HL-60 (cell line): Measurements from ENCODE around the gene ZFAND3.
A peak's percentile ranks its signal among the peaks of the same experiment; 100 is the strongest.

ENCODE experiments used
- DNase-seq, 2 experiments: peaks; one replicate each; pipeline ENCODE4 v3.0.0-alpha.2; 2010 to 2020; ENCODE audit warnings: low read depth in 1 of 2, low spot score in 1 of 2
- H3K27ac ChIP-seq: fragments of 250-450 bp; sonication (Bioruptor Pico); replicated peaks from 2 replicates; pipeline ENCODE4 v1.5.1; 2020; ENCODE audit warnings: mild to moderate bottlenecking, moderate library complexity
- H3K27me3 ChIP-seq: fragments of 250-450 bp; sonication (Bioruptor Pico); 2 replicates; pipeline ENCODE4 v1.5.1; 2021; ENCODE audit warnings: mild to moderate bottlenecking, moderate library complexity; ENCODE audit not compliant: insufficient read depth, poor library complexity, severe bottlenecking
- H3K4me3 ChIP-seq: replicated peaks from 2 replicates; pipeline ENCODE4 v1.5.1; 2011; ENCODE audit warnings: mild to moderate bottlenecking, control low read depth, low read length; ENCODE audit not compliant: insufficient read depth
- GABPA ChIP-seq: IDR thresholded peaks from 2 replicates; pipeline ENCODE4 v1.6.1; 2012; ENCODE audit warnings: low read depth
- POLR2AphosphoS5 ChIP-seq: IDR thresholded peaks from 2 replicates; pipeline ENCODE4 v1.6.1; 2012; ENCODE audit warnings: low read depth
- SPI1 ChIP-seq: IDR thresholded peaks from 2 replicates; pipeline ENCODE4 v1.6.1; 2012; ENCODE audit warnings: low read depth, mild to moderate bottlenecking, borderline replicate concordance
- long read RNA-seq: library from polyadenylated mRNA; unstranded; transcript quantifications from one replicate; pipeline ENCODE4 v2.0.0, GENCODE V29; 2020
- TF ChIP-seq, protein P1 (sequence below): IDR thresholded peaks from one replicate; pipeline ENCODE4 v1.5.1; 2011; ENCODE audit warnings: low read length, control low read depth, inconsistent platforms; ENCODE audit not compliant: insufficient read depth
- TF ChIP-seq, protein P2 (sequence below): IDR thresholded peaks from 2 replicates; pipeline ENCODE4 v1.6.1; 2012; ENCODE audit warnings: low read depth; ENCODE audit not compliant: insufficient replicate concordance

ZFAND3 gene, protein sequence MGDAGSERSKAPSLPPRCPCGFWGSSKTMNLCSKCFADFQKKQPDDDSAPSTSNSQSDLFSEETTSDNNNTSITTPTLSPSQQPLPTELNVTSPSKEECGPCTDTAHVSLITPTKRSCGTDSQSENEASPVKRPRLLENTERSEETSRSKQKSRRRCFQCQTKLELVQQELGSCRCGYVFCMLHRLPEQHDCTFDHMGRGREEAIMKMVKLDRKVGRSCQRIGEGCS
- long read RNA-seq, partial matches to known transcripts: 0 of 4 reads
- long read RNA-seq, other reads (novel, unspliced or antisense): 4 of 4 reads

- peak within 1 kb of the TSS; percentile 99 for H3K27ac ChIP-seq
- no peaks in the 10 kb centered on the region for H3K27me3 ChIP-seq
- DNase-seq: peak; percentile 85 to 95
- H3K4me3 ChIP-seq: peak within 1 kb of the TSS; percentile 83
- TF ChIP-seq, protein P1, sequence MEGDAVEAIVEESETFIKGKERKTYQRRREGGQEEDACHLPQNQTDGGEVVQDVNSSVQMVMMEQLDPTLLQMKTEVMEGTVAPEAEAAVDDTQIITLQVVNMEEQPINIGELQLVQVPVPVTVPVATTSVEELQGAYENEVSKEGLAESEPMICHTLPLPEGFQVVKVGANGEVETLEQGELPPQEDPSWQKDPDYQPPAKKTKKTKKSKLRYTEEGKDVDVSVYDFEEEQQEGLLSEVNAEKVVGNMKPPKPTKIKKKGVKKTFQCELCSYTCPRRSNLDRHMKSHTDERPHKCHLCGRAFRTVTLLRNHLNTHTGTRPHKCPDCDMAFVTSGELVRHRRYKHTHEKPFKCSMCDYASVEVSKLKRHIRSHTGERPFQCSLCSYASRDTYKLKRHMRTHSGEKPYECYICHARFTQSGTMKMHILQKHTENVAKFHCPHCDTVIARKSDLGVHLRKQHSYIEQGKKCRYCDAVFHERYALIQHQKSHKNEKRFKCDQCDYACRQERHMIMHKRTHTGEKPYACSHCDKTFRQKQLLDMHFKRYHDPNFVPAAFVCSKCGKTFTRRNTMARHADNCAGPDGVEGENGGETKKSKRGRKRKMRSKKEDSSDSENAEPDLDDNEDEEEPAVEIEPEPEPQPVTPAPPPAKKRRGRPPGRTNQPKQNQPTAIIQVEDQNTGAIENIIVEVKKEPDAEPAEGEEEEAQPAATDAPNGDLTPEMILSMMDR: no peak
- TF ChIP-seq POLR2AphosphoS5 (no peak; the same call in 1 of the 2 replicates), SPI1 (no peak), GABPA (no peak)
- TF ChIP-seq, protein P2, sequence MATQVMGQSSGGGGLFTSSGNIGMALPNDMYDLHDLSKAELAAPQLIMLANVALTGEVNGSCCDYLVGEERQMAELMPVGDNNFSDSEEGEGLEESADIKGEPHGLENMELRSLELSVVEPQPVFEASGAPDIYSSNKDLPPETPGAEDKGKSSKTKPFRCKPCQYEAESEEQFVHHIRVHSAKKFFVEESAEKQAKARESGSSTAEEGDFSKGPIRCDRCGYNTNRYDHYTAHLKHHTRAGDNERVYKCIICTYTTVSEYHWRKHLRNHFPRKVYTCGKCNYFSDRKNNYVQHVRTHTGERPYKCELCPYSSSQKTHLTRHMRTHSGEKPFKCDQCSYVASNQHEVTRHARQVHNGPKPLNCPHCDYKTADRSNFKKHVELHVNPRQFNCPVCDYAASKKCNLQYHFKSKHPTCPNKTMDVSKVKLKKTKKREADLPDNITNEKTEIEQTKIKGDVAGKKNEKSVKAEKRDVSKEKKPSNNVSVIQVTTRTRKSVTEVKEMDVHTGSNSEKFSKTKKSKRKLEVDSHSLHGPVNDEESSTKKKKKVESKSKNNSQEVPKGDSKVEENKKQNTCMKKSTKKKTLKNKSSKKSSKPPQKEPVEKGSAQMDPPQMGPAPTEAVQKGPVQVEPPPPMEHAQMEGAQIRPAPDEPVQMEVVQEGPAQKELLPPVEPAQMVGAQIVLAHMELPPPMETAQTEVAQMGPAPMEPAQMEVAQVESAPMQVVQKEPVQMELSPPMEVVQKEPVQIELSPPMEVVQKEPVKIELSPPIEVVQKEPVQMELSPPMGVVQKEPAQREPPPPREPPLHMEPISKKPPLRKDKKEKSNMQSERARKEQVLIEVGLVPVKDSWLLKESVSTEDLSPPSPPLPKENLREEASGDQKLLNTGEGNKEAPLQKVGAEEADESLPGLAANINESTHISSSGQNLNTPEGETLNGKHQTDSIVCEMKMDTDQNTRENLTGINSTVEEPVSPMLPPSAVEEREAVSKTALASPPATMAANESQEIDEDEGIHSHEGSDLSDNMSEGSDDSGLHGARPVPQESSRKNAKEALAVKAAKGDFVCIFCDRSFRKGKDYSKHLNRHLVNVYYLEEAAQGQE: no peak
Observed at GRCh38 chr6:37819177-37819801, at the start of gene ZFAND3. Gene ZFAND3 (plus strand): TSS chr6:37819727. CDS start chr6:37819946, 219 bp downstream.

DNA sequence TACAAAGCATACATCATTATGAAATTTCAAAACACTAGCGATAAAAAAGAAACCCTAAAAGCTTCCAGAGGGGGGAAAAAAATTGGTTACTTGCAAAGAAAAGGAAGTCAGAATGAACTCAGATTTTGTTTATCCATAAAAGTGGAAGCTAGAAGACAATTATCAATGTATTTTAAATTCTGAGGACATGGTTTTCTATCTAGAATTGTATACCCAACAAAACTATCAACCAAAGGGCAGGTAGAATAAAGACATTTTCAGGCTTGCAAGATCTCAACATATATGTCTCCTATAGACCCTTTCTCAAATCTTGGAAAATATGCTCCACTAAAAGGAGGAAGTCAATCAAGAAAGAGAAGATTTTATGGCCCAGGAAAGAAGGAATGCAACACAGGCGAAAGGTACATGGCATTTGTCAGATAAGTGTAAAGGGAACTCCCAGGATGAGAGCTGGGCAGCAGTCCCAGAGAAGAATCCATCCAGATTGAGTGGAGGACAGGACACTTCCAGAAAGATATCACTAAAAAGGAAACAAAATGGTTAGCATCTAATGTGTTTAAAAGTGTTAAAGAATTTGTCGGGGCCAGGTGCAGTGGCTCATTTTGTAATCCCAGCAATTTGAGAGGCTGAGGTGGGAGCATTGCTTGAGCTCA, 45.4 kb upstream of the ZFAND3 start:
- Histone ChIP-seq H3K27ac (no peak overlapping the region), H3K27me3 (no peaks in the 10 kb centered on the region), H3K4me3 (no peak overlapping the region)
- no peak for DNase-seq
- TF ChIP-seq, protein P1: no peak
- TF ChIP-seq, protein P2: no peak
- no peak for TF ChIP-seq GABPA
- TF ChIP-seq SPI1: no peak
- no peak for TF ChIP-seq POLR2AphosphoS5

GRCh38 chr6:37776566-37776965, 43.0 kb upstream of the ZFAND3 start:
- Histone ChIP-seq H3K4me3 (no peak overlapping the region), H3K27ac (no peak overlapping the region), H3K27me3 (no peaks in the 10 kb centered on the region)
- no peak for DNase-seq
- no peak for TF ChIP-seq SPI1

GRCh38 chr6:37777272-37777834, 42.2 kb upstream of the ZFAND3 start:
- no peak for DNase-seq
- Histone ChIP-seq H3K27ac (no peak overlapping the region), H3K27me3 (peaks cover 3% of the 10 kb centered on the region), H3K4me3 (no peak overlapping the region)
- TF ChIP-seq GABPA (no peak), POLR2AphosphoS5 (no peak), SPI1 (no peak)
- TF ChIP-seq, protein P2: no peak
- TF ChIP-seq, protein P1: no peak
